ENCODE measurements around the gene ZNF513.
A peak's percentile ranks its signal among the peaks of the same experiment; 100 is the strongest.
"Not testable (repeated sequence)": the region's sequence is repeated elsewhere in the genome, so short reads cannot be mapped to it uniquely, and the experiment has no call there.

The ZNF513 gene, protein sequence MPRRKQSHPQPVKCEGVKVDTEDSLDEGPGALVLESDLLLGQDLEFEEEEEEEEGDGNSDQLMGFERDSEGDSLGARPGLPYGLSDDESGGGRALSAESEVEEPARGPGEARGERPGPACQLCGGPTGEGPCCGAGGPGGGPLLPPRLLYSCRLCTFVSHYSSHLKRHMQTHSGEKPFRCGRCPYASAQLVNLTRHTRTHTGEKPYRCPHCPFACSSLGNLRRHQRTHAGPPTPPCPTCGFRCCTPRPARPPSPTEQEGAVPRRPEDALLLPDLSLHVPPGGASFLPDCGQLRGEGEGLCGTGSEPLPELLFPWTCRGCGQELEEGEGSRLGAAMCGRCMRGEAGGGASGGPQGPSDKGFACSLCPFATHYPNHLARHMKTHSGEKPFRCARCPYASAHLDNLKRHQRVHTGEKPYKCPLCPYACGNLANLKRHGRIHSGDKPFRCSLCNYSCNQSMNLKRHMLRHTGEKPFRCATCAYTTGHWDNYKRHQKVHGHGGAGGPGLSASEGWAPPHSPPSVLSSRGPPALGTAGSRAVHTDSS

DNA sequence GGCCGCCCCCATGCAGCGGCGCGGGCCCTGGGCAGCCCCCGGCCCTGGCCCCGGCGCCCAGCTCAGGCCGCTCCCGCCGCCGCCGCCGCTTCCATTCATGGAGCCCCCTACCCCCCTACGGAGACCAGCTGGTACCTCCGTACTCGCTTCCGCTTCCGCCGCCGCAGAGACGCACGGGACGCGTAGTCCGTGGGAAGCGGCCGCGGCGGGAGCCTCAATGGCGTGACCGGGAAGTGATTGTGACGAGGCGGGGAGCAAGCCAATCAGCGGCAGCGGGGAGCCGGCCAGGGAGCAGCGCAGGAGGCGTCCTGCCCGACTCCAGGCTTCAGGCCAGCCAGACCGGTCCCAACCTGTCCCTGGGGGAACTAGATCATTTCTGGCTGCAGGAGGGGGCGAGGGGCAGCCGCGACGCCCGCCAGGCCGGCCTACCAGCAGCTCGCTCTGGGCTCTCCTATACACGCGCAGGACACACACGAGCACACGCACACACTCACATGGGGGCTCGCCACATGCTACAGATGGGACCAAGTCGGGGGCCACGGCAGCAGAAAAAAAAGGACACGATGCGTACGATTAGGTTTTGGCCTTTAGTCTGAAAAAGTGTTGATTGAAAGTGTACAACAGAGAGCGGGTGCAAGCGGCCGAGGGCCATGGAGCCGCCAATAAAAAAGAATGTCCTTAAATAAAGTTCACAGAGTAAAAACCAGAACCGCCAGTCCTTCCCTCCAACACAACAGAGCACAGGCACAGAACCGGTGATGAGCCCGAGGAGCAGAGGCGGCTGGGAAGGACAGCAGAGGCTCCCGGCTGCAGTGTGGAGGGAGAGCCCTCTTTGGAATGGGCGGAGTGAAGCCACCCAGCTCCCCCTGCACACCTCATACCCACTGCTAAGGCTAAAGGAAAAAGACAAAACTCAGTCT lies at the start of gene ZNF513:
Gene ZNF513 (minus strand): TSS at position 109 of the 920 bp plus-strand sequence. CDS start 208 bp downstream, outside the sequence.
- peak; percentile 92 to 95 for DNase-seq

DNA sequence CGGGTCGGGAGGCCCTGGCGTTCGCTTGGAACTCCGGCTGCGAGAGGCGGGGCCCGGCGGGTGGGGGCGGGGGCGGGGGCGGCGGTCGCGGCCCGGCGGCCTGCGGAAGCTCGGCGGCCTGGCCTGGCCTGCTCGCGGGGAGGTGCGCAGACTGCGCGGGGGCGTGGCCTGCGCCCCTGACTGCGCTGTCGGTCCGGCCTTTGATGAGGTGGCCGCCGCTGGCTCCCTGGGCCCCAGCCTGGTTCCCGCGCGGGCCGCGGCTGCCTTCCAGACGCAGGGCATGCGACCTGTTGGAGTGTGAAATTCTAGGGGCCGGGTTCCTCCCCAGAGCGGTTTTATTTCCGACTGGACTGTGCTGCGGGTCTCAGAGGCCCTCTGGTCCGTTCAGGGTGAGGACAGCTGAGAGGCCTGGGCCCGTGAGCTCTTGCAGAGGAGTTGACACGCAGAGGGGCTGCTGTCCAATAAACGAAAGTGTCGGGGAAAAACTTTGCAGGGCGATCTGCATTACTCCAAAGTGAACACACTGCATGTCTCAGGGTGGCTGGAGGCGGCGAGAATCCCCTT lies 48.5 kb upstream of the ZNF513 start:
- peak; percentile 53 to 79 for DNase-seq

DNA sequence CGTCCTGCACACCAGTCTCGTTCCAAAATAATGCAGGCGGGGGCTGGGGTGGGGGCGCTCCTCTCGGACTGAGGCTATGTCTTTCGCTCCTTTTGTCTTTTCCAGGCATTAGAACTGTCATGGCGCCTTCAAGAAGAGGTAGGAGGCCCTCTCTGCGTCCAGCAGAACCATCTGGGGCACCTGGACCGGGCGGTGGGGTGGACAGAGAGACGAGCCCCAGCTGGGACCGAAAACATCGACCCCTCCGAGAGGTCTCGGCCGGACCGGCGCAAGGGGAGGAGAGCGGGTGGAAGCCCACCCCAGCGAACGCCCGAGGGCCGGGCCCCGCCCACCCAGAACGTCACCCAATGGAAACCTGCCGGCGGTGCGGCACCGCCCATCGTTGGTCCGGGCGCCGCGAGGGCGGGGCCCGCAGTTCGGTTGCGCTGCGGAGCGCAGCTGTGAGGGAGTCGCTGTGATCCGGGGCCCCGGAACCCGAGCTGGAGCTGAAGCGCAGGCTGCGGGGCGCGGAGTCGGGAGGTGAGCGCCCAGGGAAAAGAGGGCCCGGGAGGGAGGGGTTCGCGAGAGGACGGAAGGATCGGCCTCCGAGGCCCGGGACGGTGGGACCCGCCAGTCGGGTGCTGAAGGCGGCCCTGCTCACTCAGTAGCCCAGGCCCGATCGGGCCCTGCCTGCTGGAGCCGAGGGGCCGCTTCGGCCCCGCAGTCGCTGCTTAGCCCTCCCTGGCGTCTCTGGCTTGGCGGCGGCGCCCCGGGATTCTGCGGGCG lies 47.9 kb upstream of the ZNF513 start, which contains the start of gene NRBP1:
Gene NRBP1 (plus strand): TSS at position 419 of the 765 bp plus-strand sequence. CDS start 4,643 bp downstream, outside the sequence.
- peak; percentile 79 to 89 for DNase-seq

DNA sequence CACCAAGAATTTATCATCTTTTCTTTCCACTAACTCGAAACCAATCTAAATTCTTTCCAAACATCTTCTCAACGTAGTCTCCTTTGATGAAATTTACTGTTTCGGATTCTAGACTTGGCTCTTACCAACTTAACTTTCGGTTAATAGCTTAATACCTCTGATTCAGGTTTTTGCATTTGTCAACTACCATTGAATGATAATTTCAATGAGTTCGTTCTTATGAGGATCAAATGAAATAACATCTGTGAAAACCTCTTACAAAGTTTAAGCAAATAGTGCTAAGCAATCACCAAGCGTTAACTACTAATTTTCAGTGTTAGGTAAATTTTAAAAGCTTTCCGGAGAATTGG lies 47.3 kb upstream of the ZNF513 start:
- no peak for DNase-seq

DNA sequence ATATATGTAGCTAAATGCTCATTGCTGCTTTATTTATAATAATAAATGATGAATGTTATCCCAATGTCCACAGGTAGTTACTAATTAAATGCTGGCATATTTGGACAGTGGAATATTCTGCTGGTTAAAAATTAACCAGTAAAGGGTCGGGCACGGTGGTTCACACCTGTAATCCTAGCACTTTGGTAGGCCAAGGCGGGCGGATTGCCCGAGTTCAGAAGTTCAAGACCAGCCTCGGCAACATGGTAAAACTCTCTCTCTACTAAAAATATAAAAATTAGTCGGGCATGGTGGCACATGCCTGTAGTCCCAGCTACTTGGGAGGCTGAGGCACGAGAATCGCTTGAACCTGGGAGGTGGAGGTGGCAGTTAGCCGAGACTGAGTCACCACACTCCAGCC lies 44.5 kb upstream of the ZNF513 start:
- not testable (repeated sequence) for DNase-seq

DNA sequence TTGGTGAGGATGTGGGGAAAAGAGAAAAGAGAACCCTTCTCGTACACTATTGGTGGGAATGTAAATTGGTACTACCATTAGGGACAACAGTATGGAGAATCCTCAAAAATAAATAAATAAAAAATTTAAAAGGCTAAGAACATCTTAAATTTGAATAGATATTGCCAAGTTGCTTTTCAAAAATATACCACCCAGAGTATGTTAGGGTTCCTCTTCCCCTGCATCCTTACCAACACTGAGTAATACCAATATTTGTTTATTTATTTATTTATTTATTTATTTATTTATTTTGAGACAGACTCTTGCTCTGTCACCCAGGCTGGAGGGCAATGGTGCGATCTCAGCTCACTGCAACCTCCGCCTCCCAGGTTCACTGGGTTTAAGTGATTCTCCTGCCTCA lies 42.4 kb upstream of the ZNF513 start:
- no peak for DNase-seq

DNA sequence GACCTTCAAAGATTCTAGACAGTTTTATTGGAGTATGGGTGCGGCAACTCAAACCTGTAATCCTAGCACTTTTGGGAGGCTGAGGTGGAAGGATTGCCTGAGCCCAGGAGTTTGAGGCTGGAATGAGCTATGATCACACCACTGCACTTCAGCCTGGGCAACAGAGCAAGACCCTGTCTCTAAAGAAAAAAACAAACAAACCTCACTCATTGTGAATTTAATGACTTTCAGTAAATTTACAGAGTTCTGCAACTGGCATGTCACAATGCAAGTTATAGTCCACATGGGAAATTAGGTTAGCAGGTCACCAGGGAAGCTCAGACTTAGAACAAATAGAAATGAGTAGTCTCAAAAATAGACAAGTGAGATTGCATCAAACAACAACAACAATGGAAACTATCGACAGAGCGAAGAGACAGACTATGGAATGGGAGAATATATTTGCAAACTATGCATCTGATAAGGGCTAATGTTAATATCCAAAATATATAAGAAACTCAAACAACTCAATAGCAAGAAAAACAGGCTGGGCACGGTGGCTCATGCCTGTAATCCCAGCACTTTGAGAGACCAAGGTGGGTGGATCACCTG lies 41.2 kb upstream of the ZNF513 start:
- no peak for DNase-seq

DNA sequence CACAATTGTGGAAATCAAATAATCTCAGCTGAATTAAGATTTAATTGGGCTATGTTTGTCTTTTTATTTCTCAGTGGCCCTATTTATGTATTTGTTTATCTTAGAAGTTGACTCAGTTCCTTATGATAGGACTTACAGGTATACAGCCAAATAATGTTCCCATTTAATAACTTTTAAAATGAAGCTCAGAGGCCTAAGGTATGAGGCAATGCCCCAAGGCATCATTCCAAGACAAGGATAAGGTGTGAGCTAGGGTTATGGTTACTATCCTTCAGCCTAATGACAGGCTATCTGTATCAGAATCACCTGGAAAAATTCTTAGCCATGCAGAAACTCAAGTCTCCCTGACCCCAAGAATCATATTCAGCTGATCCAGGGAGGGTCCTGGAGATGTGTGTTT lies 40.5 kb upstream of the ZNF513 start:
- no peak for DNase-seq

DNA sequence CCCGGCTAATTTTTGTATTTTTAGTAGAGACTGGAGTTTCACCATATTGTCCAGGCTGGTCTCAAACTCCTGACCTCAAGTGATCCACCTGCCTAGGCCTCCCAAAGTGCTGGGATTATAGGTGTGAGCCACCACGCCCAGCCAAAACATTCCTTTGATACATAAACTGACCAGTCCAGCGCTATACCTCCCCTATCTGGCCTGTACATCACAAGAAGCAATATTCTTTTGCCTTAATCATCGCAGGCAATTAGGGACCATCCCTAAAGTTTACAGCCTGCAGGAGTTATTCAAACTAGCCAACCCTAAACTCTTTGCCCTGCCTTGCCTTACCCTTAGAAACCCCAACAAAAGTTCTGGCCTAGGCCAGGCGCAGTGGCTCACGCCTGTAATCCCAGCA lies 35.6 kb upstream of the ZNF513 start:
- DNase-seq: no peak

DNA sequence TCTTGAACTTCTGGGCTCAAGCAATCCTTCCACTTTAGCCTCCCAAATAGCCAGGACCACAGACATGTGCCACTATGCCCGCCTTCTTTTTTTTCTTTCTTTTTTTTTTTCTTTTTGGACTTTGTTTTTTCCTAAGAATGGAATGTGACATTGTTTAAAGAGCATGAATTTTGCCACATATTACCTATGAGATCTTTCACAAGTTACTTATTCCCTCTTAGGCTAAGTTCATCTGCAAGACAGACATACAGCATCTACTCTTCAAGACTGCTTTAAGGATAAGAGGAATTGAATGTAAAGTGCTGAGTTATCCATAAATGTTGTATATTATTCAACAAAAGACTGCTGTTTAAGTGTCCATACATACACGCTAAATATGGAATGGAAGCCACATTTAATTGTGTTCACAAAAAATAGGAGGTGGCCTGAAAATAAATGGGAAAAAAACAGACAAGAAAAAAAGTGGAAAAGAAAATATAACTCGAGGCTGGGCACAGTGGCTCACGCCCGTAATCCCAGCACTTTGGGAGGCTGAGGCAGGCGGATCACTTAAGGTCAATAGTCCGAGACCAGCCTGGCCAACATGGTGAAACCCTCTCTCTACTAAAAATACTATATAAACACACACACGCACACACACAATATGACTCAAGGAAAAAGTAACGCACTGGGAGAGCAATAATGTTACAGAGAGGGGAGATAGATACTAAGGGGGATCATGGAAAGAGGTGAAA lies 32.1 kb upstream of the ZNF513 start:
- DNase-seq: no peak

DNA sequence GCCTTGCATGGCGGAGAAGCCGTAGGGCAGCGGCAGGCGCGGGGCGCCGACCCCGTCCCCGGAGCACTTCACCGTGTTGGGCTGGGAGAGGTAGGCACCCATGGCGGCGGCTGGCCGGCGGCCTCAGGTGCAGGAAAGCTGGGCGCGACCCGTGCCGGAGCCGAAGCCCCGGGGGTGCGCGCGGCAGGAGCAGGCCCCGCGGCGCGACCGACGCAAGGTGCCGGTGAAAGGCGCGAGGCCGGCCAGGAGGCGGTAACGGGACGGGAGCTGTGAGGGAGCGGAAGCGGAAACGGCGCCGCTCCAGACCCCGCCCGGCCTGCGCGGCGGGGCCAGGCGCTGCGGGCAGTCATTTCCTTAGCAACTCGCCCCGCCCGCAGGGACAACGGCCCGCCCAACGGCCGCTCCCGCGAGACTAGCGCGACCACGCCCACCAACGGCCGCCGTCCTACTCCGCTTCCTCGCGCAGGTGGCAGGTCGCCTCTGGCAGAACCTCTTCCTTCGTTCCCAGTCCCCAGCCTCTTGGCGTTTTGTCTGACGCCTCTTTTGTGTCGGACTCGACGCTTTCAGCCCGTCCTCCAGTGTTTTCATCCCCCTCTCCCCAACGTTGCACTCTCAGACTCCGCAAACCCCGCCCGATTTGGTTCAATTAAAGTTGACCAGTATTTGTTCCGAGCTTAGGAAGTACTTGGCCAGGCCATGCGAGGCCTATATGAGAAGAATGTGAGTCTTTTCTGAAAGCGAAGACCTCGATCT lies 29.0 kb upstream of the ZNF513 start, which contains the start of gene PPM1G:
Gene PPM1G (minus strand): TSS at position 271 of the 753 bp plus-strand sequence. CDS start 169 bp downstream, at position 102.
- peak; percentile 88 to 93 for DNase-seq

DNA sequence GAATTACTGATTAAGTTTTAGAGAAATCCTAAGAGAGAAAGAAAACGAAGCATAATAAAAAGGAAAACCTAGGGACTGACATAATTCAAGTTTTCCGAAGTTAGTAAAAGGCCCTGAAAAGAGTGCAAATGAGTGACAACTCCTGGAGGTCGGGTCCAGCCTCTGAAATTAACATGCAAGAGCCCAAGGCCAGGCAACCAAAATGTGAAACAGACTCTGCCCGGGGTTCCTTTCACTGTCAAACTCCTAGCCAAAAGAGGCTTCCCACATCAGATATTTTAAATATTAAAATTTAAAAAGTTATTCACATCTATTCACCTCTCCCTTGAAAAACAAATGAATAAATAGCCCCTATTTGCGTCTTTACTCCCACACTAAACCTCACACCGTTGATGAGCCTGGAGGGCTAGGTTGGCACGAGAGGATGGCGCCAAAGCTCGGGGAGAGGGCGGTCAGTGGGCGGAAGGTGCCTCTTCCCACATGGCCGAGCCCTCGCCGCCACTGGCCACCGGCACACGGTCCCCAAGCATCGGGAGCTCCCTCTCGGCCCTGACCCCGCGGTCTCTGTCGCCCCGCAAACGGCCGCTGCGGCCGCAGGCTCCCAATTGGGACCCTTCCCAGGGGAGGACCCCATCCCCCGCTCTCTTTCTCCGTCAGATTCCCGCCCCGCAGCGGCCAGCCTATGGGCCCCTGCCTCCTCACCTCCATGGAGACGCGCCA lies 28.2 kb upstream of the ZNF513 start:
- DNase-seq: peak in 1 of 2 experiments; percentile 12

DNA sequence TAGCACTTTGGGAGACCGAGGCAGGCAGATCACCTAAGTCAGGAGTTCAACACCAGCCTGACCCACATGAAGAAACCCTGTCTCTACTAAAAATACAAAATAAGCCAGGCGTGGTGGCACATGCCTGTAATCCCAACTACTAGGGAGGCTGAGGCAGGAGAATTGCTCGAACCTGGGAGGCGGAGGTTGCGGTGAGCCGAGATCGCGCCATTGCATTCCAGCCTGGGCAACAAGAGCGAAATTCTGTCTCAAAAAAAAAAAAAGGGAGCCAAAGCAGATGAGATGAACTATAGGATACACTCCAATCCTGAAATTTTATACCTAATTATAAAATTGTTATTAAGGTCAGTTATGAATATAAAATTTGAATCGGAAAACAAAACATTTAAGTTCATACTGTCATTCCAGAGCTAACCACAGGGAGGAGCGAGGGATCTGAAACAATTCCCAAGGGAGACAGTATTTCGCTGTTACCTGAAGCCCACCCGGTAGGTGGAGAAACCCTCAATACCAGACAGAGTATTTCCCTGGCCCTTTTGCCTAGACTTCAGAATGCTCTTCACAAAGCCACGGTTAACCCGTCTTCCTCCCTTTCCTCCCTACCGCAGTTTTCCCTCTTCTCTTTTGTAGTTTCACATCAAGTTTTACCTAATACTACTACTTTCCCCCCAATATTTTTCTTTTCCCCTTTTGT lies 27.4 kb upstream of the ZNF513 start:
- DNase-seq: peak; percentile 53 to 64

DNA sequence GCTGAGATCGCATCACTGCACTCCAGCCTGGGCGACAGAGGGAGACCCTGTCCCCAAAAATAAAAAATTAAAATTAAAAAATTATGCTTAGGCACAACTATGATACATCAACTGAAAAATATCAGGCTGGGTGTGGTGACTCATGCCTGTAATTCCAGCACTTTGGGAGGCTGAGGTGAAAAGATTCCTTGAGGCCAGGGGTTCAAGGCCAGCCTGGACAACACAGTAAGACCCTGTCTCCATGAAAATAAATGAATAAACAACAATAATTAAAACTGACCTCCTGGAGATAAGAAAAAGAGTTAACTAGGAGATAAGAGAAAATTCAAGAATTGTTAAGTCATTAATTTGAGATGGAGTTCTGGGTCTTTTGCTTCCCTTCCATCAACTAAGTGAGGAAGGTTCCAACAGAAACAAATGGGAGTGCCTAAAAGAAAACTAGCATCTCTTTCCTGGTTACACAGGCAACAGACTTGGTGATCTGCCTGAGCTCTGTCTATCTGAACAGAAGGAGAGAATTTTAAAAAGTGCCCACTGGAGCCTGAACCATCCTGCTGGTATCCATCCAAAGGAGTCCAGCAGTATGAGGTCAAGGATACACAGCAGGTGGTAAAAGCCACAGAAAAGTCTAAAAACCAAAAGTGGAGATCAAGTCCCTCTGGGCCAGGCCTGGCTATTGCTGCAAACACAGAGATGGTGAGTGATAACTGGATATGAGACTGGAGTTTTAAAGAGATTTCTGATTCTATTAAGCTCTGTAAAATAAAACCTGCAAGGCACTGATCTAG lies 20.0 kb upstream of the ZNF513 start:
- DNase-seq: no peak

DNA sequence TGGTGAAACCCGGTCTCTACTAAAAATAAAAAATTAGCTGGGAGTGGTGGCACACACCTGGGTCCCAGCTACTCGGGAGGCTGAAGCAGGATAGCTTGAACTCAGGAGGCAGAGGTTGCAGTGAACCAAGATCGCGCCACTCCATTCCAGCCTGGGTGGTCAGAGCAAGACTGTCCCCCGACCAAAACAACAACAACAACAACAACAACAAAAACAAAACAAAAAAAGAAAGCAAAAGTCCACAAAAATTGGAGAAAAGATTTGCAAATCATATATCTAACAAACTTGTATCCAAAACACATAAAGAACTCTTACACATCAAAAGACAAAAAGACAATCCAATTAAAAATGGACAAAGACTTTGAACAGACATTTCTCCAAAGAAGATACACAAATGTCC lies 18.4 kb upstream of the ZNF513 start:
- DNase-seq: no peak

DNA sequence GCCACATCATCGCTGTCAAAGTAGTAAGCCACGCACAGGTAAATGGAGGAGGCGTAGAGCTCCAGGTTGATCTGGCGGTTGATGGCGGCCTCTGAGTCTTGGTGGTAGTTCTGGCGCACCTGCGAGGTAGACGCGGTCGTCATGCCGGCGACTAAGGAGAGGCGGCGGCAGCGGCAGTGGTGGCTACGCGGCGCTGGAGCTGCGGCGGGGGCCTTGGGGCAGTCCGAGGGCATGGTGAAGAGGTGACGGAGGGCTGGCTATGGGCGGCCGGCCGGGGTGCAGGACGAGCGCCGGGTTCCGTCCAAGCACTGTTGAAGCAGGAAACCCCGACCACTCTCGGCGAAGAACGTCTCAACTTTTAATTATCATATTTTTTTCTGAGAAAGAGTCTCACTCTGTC lies 12.7 kb upstream of the ZNF513 start:
- no peak for DNase-seq

DNA sequence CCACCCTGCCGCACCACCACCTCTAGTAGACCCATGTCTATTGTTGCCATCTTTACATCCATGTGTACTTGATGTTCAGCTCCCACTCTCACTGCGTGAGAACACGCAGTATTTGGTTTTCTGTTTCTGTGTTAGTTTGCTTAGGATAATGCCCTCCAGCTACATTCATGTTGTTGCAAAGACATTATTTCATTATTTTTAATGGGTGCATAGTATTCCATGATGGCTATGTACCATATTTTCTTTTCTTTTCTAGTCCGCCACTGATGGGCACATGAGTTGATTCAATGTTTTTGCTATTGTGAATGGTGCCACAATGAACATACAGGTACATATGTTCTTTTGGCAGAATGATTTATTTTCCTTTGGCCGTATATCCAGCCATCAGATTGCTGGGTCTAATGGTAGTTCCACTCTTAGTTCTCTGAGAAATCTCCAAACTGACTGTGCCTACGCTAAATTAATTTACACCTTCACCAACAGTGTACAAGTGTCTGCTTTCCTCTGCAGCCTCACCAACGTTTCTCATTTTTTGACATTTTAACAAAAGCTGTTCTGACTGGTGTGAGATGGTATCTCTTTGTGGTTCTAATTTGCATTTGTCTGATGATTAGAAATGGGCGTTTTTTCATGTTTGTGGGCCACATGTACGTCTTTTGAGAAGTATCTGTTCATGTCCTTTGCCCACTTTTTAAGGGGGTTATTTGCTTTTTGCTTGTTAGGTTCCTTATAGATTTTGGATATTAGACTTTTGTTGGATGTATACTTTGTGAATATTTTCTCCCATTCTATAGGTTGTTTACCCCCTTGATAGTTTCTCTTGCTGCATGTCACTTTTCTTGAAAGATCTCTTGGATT lies 10.5 kb upstream of the ZNF513 start:
- DNase-seq: no peak

All from SHP77 (cell line).